ENCODE data around the gene DGKA. TPM values are rescaled to one million over a fixed set of nuclear protein-coding genes. Genes with fewer than 3 reads are reported as not detected.
A peak's percentile ranks its signal among the peaks of the same experiment; 100 is the strongest.

DGKA gene
- total RNA-seq, 2 experiments from 2014 or later: 427 to 431 TPM

GRCh38 chr12:55933169-55933798 lies 2.3 kb downstream of the DGKA start:
- Mint-ChIP-seq H3K4me1 (peaks cover 73% of the 10 kb centered on the region), H3K4me3 (peak overlapping the region; percentile 91), H3K27ac (peak overlapping the region; percentile 96), H3K27me3 (no peaks in the 10 kb centered on the region), H3K36me3 (ENCODE audit: low read depth) (peaks cover 66% of the 10 kb centered on the region), H3K9me3 (no peaks in the 10 kb centered on the region)
- POLR2A ChIA-PET: interaction anchor here (0.8 to 8.8 kb wide), 9 partner anchors 5 to 194 kb away, joined by 3 to 122 read pairs (median 6); partner anchors contain the start of genes DGKA, DNAJC14, ESYT1 and ORMDL2
- no peak for DNase-seq
- CTCF ChIA-PET: interaction anchor here (0.6 to 5.5 kb wide), 9 partner anchors 9 to 824 kb away, joined by 3 to 28 read pairs (median 4); partner anchors contain the start of genes DNAJC14, ORMDL2 and SARNP

DNA sequence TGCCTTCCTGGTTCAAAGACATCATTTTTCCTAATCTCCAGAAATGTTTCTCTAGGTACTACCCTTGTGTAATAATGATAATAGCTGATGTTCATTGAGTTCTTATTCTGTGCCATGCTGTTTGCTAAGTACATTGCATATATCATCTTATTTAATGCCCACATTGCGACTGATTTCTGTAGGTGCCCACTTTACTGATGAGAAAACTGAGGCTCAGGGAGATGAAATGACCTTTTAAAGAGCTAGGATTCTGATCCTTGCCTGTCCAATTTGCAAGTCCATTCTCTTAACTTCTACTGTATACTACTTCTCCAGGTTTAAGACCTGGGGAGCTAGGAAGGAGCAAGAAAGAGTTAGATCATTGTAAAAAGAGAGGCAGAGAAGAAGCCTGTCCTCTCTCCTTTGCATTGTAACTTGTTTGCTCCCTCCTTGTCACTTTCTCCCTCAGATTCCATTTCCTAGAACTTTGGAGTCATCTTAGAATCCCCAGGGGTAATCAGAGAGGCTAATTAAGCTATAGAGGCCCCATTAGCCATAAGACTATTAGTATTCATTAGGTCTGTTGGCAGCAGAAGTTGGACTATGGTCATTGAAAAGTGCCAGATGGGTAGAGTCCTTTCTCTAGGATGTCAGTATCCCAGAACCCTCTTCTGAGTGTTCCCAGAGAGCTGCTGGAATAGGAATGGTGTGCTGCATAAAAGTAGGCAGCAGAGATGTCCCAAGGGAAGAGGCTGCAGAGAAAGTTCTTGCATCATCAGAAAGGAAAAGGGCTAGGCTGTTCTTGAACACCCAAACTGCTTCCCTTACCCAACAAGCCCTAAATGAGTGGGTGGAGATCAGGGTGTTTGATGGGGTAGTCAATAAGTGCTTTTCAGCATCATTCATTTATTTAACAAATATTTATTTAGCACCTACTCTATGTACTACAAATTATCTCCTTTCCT lies 3.1 kb downstream of the DGKA start:
- DNase-seq: no peak
- Mint-ChIP-seq H3K36me3 (ENCODE audit: low read depth) (peaks cover 74% of the 10 kb centered on the region), H3K4me3 (peak overlapping the region; percentile 91), H3K4me1 (peaks cover 80% of the 10 kb centered on the region), H3K27ac (peak overlapping the region; percentile 96), H3K27me3 (no peaks in the 10 kb centered on the region), H3K9me3 (no peaks in the 10 kb centered on the region)
- CTCF ChIA-PET: interaction anchor here (0.5 to 5.5 kb wide), 11 partner anchors 8 to 1902 kb away, joined by 3 to 28 read pairs (median 4); partner anchors contain the start of genes ORMDL2, PYM1 and SARNP
- POLR2A ChIA-PET: interaction anchor here (0.8 to 8.8 kb wide), 12 partner anchors 6 to 195 kb away, joined by 3 to 122 read pairs (median 6); partner anchors contain the start of genes DGKA, DNAJC14, ESYT1 and IKZF4

DNA sequence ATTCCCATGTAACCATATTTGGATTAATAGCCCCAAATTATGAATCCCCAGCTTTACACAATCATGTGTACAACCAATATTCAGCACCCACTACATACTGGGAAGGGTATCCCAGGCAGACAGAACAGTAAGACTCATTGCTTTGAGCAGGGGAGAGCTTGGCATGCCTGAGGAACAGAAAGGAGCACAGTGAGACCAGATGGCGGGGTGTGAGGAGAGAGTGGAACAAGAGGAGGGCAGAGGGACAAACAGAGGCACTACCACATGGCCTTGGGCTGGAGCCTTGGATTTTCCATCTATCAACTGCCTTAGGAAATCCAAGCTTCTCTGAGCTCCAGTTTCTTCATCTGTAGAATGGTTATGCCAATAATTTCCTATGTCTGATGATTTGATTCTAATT lies 3.8 kb downstream of the DGKA start:
- no peak for DNase-seq

GRCh38 chr12:55935738-55936151 lies 4.8 kb downstream of the DGKA start:
- ChIA-PET CTCF (interaction anchor here (0.8 to 5.5 kb wide), 10 partner anchors 8 to 216 kb away, joined by 3 to 28 read pairs (median 4); partner anchors contain the start of genes ORMDL2, PYM1, SARNP and SUOX), POLR2A (interaction anchor here (0.7 to 8.8 kb wide), 11 partner anchors 8 to 139 kb away, joined by 3 to 122 read pairs (median 4); partner anchors contain the start of genes DGKA, IKZF4, ORMDL2 and PYM1)
- Mint-ChIP-seq H3K27ac (peak overlapping the region; percentile 96), H3K27me3 (no peaks in the 10 kb centered on the region), H3K4me1 (peaks cover 81% of the 10 kb centered on the region), H3K36me3 (ENCODE audit: low read depth) (peaks cover 88% of the 10 kb centered on the region), H3K9me3 (no peaks in the 10 kb centered on the region), H3K4me3 (peak overlapping the region; percentile 91)
- DNase-seq: peak; percentile 28

More for the DNA sequence above, 3.8 kb downstream of the DGKA start:
- H3K9me3 Mint-ChIP-seq: no peaks in the 10 kb centered on the region
- peak overlapping the region; percentile 91 for H3K4me3 Mint-ChIP-seq
- ChIA-PET CTCF (interaction anchor here (0.5 to 5.5 kb wide), 9 partner anchors 9 to 1902 kb away, joined by 3 to 28 read pairs (median 5); partner anchors contain the start of genes ORMDL2, PYM1 and SARNP), POLR2A (interaction anchor here (1.0 to 8.8 kb wide), 6 partner anchors 7 to 119 kb away, joined by 3 to 122 read pairs (median 8); partner anchors contain the start of genes DGKA, IKZF4, ORMDL2 and PYM1)
- no peaks in the 10 kb centered on the region for H3K27me3 Mint-ChIP-seq
- peak overlapping the region; percentile 96 for H3K27ac Mint-ChIP-seq
- peaks cover 79% of the 10 kb centered on the region for H3K36me3 Mint-ChIP-seq (ENCODE audit: low read depth)
- H3K4me1 Mint-ChIP-seq: peaks cover 80% of the 10 kb centered on the region

GRCh38 chr12:55937981-55938380 lies 7.0 kb downstream of the DGKA start:
- Mint-ChIP-seq H3K4me1 (peaks cover 90% of the 10 kb centered on the region), H3K4me3 (no peak overlapping the region), H3K9me3 (no peaks in the 10 kb centered on the region), H3K36me3 (ENCODE audit: low read depth) (peaks cover 91% of the 10 kb centered on the region), H3K27ac (peak overlapping the region; percentile 76), H3K27me3 (no peaks in the 10 kb centered on the region)
- DNase-seq: no peak
- ChIA-PET POLR2A (interaction anchor here (1.5 to 8.8 kb wide), 2 partner anchors 10 to 120 kb away, joined by 5 to 122 read pairs; partner anchors contain the start of genes DGKA, ORMDL2, PYM1 and SARNP), CTCF (interaction anchor here (1.1 to 3.8 kb wide), 2 partner anchors 11 to 120 kb away, joined by 5 to 59 read pairs; partner anchors contain the start of genes ORMDL2, PYM1 and SARNP)

GRCh38 chr12:55938826-55939501 lies 8.0 kb downstream of the DGKA start:
- DNase-seq: no peak
- POLR2A ChIA-PET: interaction anchor here (1.0 to 8.8 kb wide), 8 partner anchors 11 to 200 kb away, joined by 3 to 122 read pairs (median 5); partner anchors contain the start of genes DGKA, DNAJC14, ORMDL2 and PYM1
- Mint-ChIP-seq H3K4me3 (no peak overlapping the region), H3K27me3 (no peaks in the 10 kb centered on the region), H3K27ac (peak overlapping the region; percentile 76), H3K36me3 (ENCODE audit: low read depth) (peaks cover 95% of the 10 kb centered on the region), H3K4me1 (peaks cover 81% of the 10 kb centered on the region), H3K9me3 (no peaks in the 10 kb centered on the region)
- CTCF ChIA-PET: interaction anchor here (0.8 to 3.8 kb wide), 17 partner anchors 8 to 200 kb away, joined by 3 to 59 read pairs (median 6); partner anchors contain the start of genes DGKA, DNAJC14, ORMDL2 and PA2G4

DNA sequence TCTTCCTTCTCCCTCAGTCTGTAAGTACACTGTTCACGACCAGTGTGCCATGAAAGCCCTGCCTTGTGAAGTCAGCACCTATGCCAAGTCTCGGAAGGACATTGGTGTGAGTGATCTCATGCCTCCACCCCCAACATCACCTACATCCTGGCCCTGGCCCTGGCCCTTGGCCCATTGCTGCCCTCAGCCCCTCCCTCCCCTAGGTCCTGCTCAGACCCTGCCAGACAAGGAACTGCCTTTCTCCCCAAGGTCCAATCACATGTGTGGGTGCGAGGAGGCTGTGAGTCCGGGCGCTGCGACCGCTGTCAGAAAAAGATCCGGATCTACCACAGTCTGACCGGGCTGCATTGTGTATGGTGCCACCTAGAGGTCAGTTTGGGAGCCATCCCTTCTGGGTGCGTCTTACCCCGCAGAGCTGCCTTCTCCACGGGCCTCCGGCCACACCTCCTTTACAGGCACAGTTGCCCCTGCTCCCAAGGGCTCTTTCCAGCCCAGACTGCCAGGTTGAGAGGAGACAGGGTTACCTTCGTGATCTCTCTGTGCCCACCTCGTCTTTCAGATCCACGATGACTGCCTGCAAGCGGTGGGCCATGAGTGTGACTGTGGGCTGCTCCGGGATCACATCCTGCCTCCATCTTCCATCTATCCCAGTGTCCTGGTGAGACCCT lies 9.2 kb downstream of the DGKA start:
- no peaks in the 10 kb centered on the region for H3K9me3 Mint-ChIP-seq
- H3K4me3 Mint-ChIP-seq: no peak overlapping the region
- no peaks in the 10 kb centered on the region for H3K27me3 Mint-ChIP-seq
- peak; percentile 86 for DNase-seq
- ChIA-PET POLR2A (interaction anchor here (1.0 to 8.8 kb wide), 10 partner anchors 12 to 201 kb away, joined by 3 to 122 read pairs (median 5); partner anchors contain the start of genes DGKA, DNAJC14 and PYM1), CTCF (interaction anchor here (0.6 to 3.8 kb wide), 24 partner anchors 10 to 201 kb away, joined by 3 to 59 read pairs (median 6); partner anchors contain the start of genes DGKA, DNAJC14, ORMDL2 and PA2G4)
- peak overlapping the region; percentile 76 for H3K27ac Mint-ChIP-seq
- H3K36me3 Mint-ChIP-seq (ENCODE audit: low read depth): peaks cover 95% of the 10 kb centered on the region
- H3K4me1 Mint-ChIP-seq: peaks cover 75% of the 10 kb centered on the region

DNA sequence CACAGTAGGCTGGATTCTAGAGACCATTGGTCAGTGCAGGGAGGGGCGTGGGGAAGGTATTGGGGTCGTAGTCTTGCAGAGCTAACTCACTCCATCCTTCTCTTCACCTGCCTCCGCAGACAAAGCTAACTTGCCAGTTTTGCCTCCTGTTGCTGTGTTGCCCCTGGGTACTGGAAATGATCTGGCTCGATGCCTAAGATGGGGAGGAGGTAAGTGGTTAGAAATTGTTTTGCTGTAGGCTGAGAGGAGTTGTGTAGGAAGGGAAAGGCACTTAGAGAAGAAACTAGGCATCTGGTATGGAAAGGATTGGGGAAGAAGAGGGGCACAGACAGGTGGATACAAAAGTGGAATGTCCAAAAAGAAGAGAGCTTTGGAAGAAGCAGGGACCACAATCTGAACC lies 11.1 kb downstream of the DGKA start:
- Mint-ChIP-seq H3K27ac (no peak overlapping the region), H3K36me3 (ENCODE audit: low read depth) (peaks cover 93% of the 10 kb centered on the region), H3K4me1 (peaks cover 67% of the 10 kb centered on the region), H3K27me3 (no peaks in the 10 kb centered on the region), H3K4me3 (no peak overlapping the region), H3K9me3 (no peaks in the 10 kb centered on the region)
- CTCF ChIA-PET: interaction anchor here (1.2 to 2.0 kb wide), 3 partner anchors 9 to 54 kb away, joined by 3 to 4 read pairs (median 4); no protein-coding TSS in a partner anchor
- POLR2A ChIA-PET: interaction anchor here (0.6 to 3.6 kb wide), 5 partner anchors 11 to 203 kb away, joined by 3 to 12 read pairs (median 5); partner anchors contain the start of gene DNAJC14
- DNase-seq: no peak

GRCh38 chr12:55942577-55943136 lies 11.7 kb downstream of the DGKA start:
- Mint-ChIP-seq H3K4me1 (peaks cover 65% of the 10 kb centered on the region), H3K36me3 (ENCODE audit: low read depth) (peaks cover 92% of the 10 kb centered on the region), H3K27me3 (no peaks in the 10 kb centered on the region), H3K4me3 (no peak overlapping the region), H3K27ac (no peak overlapping the region), H3K9me3 (no peaks in the 10 kb centered on the region)
- DNase-seq: no peak
- ChIA-PET CTCF (interaction anchor here (0.6 to 2.0 kb wide), 4 partner anchors 10 to 113 kb away, joined by 3 to 4 read pairs (median 4); partner anchors contain the start of gene DNAJC14), POLR2A (interaction anchor here (0.6 to 1.2 kb wide), 4 partner anchors 11 to 204 kb away, joined by 3 to 7 read pairs (median 4); no protein-coding TSS in a partner anchor)

DNA sequence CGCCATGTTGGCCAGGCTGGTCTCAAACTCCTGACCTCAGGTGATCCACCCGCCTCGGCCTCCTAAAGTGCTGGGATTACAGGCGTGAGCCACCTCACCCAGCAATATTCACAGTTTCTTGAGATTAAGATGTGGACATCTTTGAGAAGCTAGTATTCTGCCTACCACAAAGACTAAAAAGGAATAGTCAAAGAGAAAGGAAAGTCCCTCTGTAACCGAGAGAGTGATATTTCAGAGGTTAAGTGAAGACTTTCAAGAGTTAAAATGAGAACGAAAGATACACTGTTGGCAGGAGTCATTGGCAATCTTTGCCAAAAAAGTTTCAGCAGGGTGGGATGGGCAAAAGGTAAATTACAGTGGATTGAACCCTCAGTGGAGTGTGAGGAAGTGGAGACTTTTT lies 15.6 kb downstream of the DGKA start:
- Mint-ChIP-seq H3K27me3 (no peaks in the 10 kb centered on the region), H3K27ac (peak overlapping the region; percentile 56), H3K36me3 (ENCODE audit: low read depth) (peaks cover 74% of the 10 kb centered on the region), H3K4me3 (no peak overlapping the region), H3K9me3 (no peaks in the 10 kb centered on the region), H3K4me1 (peaks cover 32% of the 10 kb centered on the region)
- POLR2A ChIA-PET: no interaction called here
- CTCF ChIA-PET: interaction anchor here (0.6 kb wide), 1 partner anchor 94 kb away, joined by 3 read pairs; no protein-coding TSS in a partner anchor
- no peak for DNase-seq

Data from activated CD4-positive, alpha-beta memory T cell treated with anti-CD3 and anti-CD28 coated beads, Interleukin-2, amount 10 ng/mL, durations not matched to agents 7 days and 5 days (primary cell).